Non-pigmented ciliary epithelial cell (primary cell): ENCODE measurements around the gene SLC10A6.
"Not testable (repeated sequence)": the region's sequence is repeated elsewhere in the genome, so short reads cannot be mapped to it uniquely, and the experiment has no call there.

Experiments used
- DNase-seq: peaks from one replicate; pipeline ENCODE4 v3.0.0-alpha.2; 2010; ENCODE audit warnings: low read depth

SLC10A6 gene, protein sequence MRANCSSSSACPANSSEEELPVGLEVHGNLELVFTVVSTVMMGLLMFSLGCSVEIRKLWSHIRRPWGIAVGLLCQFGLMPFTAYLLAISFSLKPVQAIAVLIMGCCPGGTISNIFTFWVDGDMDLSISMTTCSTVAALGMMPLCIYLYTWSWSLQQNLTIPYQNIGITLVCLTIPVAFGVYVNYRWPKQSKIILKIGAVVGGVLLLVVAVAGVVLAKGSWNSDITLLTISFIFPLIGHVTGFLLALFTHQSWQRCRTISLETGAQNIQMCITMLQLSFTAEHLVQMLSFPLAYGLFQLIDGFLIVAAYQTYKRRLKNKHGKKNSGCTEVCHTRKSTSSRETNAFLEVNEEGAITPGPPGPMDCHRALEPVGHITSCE

DNA sequence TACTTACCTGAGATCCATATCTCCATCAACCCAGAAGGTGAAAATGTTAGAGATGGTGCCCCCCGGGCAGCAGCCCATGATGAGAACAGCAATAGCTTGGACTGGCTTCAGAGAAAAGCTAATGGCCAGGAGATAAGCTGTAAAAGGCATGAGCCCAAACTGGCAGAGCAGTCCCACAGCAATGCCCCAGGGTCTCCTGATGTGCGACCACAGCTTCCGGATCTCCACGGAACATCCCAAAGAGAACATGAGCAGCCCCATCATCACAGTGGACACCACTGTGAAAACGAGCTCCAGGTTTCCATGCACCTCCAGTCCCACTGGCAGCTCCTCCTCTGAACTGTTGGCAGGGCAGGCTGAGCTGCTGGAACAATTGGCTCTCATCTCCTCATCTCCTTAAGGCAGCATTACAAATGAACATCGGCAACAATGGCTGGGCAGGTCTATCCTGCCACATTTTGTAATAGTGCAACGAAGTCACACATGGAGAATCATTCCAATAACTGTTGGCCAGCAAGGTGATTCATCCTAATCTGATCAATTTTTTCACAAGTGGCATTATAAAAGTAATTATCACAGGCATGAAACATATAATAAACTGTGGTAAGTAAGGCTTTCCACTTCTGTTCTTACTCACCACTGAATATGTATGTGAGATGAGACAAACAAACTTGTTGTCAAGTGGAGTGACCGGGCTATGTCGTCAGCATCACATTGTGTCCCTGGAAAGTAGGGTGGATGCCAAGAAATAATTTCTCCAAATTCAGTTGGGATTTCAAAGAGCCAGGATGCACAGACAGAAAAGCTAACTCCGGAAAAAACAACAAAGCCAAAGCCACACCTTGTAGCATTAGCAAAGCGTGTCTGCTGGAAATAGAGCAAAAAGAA is at the start of gene SLC10A6:
SLC10A6 (minus strand) TSS at position 653 of the 888 bp plus-strand sequence; CDS start at position 384, 269 bp downstream.
- no peak for DNase-seq

DNA sequence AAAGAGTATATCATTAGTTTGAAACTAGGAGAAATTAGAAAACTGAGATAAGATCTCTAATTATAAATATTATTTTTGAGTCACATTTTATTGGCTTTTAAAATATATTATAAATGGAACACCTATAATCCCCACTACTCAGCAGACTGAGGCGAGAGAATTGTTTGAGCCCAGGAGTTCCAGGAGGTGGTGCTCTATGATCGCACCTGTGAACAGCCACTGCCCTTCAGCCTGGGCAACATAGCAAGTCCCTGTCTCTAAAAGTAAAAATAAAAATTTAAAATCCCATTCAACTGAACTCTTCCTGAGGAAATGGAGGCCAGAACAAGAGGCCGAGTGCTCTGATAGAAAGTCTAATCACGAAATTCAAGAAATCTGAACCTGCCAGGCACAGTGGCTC is 49.4 kb upstream of the SLC10A6 start:
- DNase-seq, result no peak

DNA sequence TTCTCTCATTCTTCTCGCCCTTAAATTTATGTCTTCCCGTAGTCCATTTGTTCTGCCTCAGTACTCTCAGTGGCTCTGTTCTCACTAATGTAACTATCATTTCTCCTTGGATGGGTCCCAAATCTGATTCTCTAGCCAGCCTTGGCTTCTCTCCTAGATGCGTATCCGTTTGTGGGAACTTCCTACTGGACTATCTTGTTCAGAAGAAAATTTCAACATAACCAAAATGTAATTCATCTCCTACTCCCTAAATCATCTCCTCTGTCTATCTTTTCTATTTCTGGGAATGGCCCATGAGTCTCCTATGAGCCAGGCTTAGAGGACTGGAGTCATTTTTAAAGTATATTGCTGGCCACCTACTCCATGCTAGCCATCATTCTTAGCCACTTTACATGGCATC is 47.4 kb upstream of the SLC10A6 start:
- no peak for DNase-seq

DNA sequence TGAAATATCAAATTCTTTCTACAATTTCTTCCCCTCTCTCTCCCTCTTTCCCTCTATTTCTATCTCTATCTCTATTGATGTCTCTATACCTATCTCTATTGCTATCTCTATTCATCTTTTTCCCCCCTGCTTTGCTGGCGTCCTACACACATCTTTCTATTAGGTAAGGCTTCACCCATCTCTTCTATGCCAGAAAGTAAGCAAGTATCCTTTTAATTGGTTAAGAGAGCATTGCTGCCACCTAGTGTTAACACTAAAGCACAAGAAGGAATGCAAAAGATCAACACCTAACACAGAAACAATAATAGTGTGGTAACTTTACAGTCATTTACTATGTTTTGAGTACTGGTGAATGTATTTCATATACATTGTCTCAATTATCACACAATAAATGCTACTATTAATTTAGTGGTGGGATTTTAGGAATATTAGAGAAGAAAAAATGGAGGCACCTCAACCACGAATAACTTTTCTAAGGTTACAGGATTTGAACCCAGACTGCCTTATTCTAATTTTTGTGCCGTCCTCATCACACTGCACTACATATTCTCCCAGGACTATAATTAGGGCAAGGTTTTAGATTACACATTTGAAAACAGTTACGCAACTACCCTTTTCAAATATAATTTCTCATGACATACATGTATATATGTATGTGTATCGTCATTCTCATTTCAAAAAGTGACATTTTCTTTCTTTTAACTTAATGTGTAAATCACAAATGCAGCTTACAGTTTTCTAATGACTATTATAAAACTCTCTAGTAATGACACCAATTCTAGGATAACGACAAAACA is 46.7 kb upstream of the SLC10A6 start:
- DNase-seq, result peak; percentile 38

DNA sequence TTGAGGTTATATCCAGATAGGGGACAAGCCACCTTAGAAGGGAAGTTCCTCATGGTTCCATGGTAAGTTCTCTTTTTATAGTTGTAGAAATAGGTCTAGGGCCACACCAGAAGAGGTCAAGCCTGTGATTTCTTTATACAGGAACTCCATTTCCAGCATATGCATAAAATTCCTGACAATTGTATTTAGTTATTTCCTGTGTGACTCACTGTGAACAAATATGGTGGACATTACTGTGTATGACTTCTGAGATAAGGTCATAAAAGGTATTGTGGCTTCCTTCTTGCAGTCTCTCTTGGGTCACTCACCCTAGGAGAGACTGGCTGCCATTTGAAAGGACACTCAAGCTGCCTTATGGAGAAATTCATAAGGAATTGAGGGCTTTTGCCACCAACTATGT is 45.3 kb upstream of the SLC10A6 start:
- no peak for DNase-seq

DNA sequence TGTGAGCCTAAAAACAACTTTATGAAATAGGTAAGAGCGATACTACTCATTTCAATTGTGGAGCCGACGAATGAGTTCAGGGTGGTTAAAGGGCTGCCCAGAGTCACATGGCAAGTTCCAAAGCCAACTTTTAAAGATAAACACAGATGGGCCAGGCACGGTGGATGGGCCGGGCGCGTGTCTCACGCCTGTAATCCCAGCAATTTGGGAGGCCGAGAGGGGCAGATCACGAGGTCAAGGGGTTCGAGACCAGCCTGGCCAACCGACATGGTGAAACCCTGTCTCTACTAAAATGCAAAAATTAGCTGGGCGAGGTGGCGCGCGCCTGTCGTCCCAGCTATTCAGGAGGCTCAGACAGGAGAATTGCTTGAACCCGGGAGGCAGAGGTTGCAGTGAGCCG is 44.0 kb upstream of the SLC10A6 start:
- no peak for DNase-seq

DNA sequence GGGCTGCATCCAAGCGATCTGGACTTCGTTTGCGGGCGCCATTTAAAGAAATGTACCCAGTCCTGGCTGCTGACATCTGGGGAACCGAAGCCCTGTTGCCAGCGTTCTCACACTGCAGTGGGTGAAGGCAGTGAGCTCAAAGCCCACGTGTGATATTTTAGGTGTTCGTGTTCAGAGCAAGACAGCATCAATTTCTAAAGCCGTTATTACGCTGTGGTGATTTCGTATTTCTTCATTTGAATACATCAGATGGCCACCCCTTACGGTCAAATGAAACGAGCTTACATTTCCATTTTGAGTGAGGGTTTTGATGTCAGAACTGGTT is 43.4 kb upstream of the SLC10A6 start:
- DNase-seq, result no peak

DNA sequence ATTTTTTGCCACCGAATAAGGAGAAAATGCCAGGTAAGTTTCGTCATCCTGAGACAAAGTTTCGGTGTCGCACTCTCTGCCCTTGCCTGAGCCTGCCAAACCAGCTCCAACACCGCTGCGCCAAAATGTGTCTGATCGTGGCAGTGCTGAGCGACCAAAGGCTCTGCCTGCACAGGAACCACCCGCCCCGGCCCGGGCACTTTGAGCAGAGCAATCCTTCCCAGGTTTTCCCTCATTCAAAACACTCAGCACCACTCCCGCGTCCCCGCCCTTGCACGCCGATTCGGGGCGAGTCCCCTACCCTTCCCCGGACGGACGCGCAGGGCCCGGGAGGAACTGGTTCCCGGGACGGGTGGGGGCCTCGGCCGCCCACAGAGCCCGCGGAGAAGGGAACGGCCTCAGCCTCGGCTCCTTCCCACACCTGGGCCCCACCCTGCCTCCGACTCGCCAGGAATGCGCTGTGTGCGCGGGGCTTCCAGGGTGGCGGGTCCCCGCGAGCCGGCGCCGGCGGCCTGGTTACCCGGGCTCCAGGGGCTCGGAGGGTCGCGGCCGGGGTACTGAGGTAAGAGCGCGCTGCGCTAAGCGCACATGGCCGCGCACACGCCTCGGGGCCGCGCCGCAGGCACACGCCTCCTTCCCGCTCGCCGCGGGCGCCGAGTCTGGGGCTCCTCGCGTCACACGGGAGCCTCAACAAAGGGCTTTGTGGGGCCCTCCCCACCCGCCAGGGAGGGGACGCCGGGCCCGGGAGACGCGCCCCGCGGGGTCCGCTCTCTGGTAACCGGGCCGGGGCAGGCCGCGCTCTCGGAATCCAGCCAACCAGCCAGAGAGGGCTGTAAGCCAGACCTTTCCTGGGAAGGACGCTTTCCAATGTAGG is 42.8 kb upstream of the SLC10A6 start, which contains the start of gene C4orf36:
C4orf36 (minus strand) TSS at position 661 of the 874 bp plus-strand sequence. CDS start 902 bp downstream, outside the sequence.
- no peak for DNase-seq

DNA sequence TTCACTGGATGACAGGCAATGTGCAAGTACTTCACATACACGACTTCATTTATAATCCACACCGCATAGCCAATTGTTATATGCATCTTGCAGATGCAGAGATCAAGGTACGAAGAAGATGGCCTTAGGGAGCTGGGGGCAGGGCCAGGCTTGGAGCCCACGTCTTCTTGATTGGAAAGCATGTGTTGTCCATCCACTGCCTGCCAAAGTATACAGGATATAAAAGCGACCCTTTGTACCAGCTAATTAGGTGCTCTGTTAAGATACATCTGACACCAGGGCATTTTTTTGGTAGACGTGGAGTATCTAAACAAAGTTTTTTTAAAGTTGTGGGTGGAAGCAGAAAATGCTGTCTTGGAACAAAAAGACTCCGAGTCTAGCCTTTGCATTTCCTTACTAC is 41.6 kb upstream of the SLC10A6 start:
- DNase-seq, result no peak

DNA sequence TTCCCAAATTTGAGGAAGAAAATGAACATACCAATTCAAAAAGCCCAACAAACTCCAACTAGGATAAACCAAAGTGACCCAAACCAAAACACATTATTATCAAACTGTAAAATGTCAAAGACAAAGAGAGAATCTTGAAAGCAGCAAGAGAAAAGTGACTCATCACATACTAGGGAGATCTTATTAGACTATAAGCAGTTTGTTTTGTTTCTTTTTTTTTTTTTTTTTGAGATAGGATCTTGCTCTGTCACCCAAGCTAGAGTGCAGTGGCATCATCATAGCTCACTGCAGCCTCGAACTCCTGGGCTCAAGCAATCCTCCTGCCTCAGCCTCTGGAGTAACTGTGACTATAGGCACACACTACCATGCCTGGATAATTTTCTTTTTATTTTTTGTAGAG is 30.5 kb upstream of the SLC10A6 start:
- DNase-seq, result no peak

DNA sequence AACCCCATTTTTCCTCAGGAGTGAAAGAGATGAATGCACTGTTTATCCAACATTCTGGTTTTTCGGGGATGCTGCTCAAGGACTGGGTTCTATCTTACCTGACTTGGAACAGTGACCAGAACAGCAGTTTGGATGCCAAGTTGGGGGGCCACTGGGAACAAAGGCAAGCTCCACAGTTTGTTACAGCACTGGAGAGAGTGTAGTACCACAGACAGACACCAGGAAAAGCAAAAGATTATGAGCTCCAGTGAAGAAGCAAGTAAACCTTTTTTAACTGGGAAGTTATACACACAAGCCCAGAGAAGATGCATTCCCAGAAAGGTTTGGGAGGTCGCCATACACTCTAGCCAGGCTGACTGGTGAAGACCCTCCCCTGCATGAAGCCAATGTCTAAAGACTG is 29.5 kb upstream of the SLC10A6 start:
- no peak for DNase-seq

DNA sequence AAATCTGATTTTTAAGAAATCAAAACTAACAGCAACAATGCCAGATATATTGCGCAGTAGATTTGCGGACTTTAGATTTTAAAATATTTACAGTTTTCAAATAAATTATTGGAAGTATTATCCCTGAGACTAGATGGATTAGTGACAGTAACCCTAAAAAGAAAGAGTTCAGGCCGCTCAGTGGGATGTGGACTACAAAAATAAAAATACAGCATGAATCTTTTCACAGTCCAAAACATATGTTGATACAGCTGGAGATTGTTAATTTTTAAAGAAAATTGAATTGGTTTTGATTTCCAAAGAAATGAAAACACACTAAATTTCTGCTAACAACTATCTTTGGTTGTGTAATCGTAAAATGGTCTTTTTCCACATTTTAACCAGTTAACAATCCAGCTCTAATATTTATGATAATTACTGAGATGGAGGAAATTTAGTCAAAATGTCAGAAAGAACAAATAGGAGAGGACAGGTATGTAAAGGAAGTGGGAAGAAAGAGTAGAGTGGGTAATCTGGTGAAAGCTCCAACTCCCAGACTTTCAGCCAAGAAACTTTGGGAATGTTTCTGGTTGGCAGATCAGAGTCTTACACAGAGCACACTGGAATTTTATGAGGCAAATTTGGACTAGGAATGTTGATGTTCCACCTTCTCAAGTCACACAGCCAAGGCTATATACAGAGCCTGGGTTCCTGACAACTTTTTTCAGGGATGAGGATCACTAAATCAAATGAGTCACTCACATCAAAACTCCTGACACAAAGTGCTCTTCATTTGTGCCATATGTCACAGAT is 27.9 kb upstream of the SLC10A6 start:
- DNase-seq, result no peak

DNA sequence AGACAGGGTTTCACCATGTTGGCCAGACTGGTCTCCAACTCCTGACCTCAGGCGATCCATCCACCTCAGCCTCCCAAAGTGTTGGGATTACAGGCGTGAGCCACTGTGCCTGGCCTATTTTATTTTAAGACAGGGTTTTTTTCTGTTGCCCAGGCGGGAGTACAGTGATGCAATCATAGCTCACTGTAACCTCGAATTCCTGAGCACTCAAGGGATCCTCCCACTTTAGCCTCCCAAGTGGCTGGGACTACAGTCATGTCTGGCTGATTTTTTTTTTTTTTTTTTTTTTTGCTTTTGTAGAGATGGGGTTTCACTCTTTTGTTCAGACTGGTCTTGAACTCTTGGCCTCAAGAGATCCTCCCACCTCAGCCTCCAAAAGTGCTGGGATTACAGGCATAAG is 26.3 kb upstream of the SLC10A6 start:
- DNase-seq, result not testable (repeated sequence)

DNA sequence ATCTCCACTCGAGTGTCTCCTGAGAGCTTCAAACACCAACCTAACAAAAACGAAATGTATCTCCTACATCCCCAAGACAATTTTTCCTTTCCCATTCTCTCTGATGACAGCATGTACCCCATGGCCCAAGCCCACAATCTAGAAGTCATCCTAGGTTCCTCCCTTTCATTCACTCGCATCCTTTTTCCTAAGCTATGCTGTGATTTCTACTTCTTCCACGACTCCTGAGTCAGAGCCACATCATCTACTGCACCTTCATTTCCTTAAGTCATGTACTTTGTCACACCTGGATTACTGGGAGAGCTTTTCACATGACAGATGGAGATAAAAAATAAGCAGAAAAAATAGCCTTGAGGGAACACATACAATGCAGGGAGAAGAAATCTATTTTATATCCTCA is 23.0 kb upstream of the SLC10A6 start:
- no peak for DNase-seq

DNA sequence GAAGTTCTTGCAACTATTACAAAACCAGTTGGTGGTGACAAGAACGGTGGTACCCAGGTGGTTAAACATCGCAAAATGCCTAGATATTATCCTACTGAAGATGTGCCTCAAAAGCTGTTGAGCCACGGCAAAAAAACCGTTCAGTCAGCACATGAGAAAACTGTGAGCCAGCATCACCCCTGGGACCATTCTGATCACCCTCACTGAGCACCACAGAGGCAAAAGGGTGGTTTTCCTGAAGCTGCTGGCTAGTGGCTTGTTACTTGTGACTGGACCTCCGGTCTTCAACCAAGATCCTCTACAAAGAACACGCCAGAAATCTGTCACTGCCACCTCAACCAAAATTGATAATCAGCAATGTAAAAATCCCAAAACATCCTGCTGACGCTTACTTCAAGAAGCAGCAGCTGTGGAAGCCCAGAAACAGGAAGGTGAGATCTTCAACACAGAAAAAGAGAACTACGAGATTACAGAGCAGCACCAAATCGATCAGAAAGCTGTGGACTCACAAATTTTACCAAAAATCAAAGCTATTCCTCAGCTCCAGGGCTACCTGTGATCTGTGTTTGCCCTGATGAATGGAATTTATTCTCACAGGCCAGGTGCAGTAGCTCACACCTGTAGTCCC is 21.4 kb upstream of the SLC10A6 start:
- no peak for DNase-seq

DNA sequence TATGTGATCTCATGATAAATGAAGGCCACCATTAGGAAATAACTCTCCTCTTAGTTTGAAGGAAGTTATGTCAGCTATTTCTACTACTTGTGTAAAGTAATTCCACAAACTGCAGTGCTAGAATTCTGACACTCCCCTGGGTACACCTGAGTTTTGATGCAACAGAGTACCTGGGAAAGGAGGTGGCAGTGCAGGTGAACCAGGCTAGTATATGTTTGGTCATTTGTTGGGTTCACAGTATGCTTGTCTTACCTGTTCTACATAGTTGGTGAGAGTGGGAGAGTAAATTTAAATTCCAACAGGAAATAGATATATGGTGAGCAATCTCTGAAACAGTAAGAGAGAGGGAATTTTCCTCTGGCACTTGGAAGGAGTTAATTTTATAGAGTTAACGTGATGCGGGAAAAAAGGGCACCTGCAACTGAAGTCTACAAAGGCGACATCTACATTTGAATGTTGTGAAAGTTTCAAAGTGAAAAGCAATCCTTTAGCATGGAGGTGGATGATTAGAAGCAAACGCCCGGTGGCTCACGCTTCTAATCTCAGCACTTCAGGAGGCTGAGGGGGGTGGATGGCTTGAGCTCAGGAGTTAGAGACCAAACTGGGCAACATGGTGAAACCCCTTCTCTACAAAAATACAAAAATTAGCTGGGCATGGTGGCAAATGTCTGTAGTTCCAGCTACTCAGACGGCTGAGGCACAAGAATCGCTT is 8.3 kb upstream of the SLC10A6 start:
- no peak for DNase-seq

DNA sequence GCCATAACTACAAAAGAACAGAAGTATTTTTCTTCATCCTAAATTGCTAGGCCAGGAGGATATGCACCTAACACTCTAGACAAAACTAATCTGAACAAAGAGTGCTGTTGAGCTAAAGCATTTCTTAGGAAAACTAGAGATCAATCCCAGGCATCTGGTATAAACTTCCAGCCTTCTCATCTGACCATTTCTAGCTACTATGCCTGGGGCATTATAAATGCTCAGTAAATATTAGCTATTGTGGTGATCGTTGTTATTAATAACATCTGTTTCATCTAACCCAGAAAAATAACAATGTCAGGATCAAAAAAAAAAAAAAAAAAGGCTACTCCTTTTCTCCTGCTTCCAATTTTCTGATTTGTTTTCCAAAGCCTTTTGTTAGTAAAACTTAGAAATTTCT is 7.7 kb upstream of the SLC10A6 start:
- DNase-seq, result no peak

DNA sequence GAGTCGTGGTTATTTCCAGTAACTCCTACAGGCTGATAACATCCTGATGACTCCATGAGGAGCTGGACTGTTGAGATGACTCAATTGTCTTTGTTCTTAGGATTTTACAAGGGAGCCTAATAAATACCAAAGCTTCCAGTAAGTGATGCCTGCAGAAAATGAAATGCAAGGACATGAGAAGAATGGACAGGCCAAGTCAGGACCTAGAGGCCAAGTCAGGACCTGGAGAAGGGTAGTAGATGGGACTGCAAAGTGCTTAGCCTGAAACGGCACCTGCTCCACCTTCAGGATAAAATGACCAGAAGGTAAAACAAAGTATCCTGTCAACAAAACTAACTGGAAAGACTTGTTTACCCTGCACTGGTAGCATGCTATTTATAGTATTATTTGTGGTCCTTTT is 6.4 kb upstream of the SLC10A6 start:
- DNase-seq, result peak; percentile 50

DNA sequence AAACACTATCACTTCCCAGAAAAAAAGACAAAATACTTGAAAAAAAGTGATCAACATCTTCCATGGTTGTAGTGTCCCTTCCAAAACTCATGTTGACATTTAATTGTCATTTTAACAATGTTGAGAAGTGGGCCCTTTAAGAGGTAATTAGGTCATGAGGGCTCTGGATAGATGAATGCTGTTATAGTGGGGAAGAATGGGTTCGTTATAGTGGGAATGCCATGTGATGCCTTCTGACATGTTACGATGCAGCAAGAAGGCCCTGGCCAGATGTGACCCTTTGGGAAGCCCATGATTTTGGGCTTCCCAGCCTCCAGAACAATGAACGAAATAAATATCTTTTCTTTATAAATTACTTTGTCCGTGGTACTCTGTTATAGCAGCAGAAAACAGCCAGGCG is 4.0 kb upstream of the SLC10A6 start:
- DNase-seq, result no peak

DNA sequence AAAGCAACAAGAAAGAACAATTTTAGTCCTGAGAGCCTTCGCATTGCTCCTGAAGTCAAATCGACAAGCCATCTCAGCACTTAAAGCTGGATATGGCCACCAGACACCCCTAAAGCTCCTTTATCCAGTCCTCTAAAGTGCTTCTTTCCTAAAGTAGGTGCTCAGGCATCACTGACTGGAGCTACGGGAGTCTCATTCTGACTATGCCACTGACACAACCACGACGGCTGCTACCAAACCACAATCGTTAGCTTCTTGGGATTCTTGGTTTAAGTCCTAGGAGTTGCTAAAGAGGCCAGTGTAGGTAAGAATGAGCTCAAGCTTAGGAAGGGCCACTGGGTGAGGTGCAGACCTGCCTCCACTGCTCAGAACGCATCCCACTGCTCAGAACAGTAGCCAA is 1.0 kb downstream of the SLC10A6 start:
- no peak for DNase-seq
